Heart left ventricle (tissue), 16 donors: ENCODE data around the gene HOXD10. TPM values are rescaled to one million over a fixed set of nuclear protein-coding genes. Genes with fewer than 3 reads are reported as not detected.

ENCODE experiments used
- ATAC-seq, 4 donors: fragments of 200-7000 bp; cut with Tn5 transposase; one replicate each; pipeline ENCODE4 v1.9.1; 2020 to 2022; ENCODE audit warnings: moderate library complexity in 4 of 4, mild to moderate bottlenecking in 3 of 4, moderate number of reproducible peaks in 1 of 4
- DNase-seq, 5 donors: peaks; one replicate each; pipeline ENCODE4 v3.0.0-alpha.2; 2020
- H3K27ac ChIP-seq, 12 donors: fragments of 200-600 bp; sonication (generic) in 4 of 12; one replicate each; pipeline versions ENCODE4 v1.5.0 to v1.8.0; 2016 to 2022; ENCODE audit warnings: mild to moderate bottlenecking in 2 of 12
- H3K27me3 ChIP-seq, 9 donors: fragments of 200-600 bp; sonication (generic) in 2 of 9; one replicate each; pipeline versions ENCODE4 v1.5.1 to v1.8.0; 2016 to 2022; ENCODE audit warnings: mild to moderate bottlenecking in 3 of 9
- H3K36me3 ChIP-seq, 9 donors: fragments of 200-600 bp; sonication (generic) in 2 of 9; one replicate each; pipeline versions ENCODE4 v1.5.0 to v1.8.0; 2018 to 2022; ENCODE audit warnings: mild to moderate bottlenecking in 2 of 9
- H3K4me1 ChIP-seq, 12 donors: fragments of 200-600 bp; sonication (generic) in 4 of 12; one replicate each; pipeline versions ENCODE4 v1.5.0 to v1.8.0; 2016 to 2022; ENCODE audit warnings: mild to moderate bottlenecking in 3 of 12
- H3K4me3 ChIP-seq, 12 donors: fragments of 200-600 bp; sonication (generic) in 4 of 12; one replicate each; pipeline versions ENCODE4 v1.5.0 to v1.8.0; 2017 to 2022; ENCODE audit warnings: mild to moderate bottlenecking in 9 of 12, moderate library complexity in 4 of 12
- H3K9me3 ChIP-seq, 12 donors: fragments of 200-600 bp; sonication (generic) in 4 of 12; one replicate each; pipeline versions ENCODE4 v1.5.0 to v1.8.0; 2016 to 2022; ENCODE audit warnings: mild to moderate bottlenecking in 1 of 12
- POLR2A ChIP-seq, 2 donors: fragments of 450-650 bp; IDR thresholded peaks; one replicate each; pipeline ENCODE4 v1.6.1; 2017; ENCODE audit warnings: antibody characterized with exemption in 2 of 2, mild to moderate bottlenecking in 2 of 2, moderate library complexity in 2 of 2
- WGBS, 4 donors: extraction: QIAGEN DNeasy Blood & Tissue Kit in 2 of 4; methylation state at CpG; one replicate each; pipeline versions ENCODE4 v1.1.5 to v1.1.7; 2013 to 2018; 5-methylcytosine and 5-hydroxymethylcytosine counted together
- intact Hi-C, 10 donors: fragments of 100-400 bp; cut with DNase I; formaldehyde crosslinking; loops; one replicate each; pipeline versions ENCODE4 v1.11.1 to v1.14.2; 2022
- polyA plus RNA-seq, 2 donors: library from polyadenylated mRNA; stranded (reverse); fragments of 200-250 nt; gene quantifications; one replicate each; pipeline ENCODE4 v1.2.3, GENCODE V29; 2013
- total RNA-seq, 9 donors: library from RNA; depleted of rRNA in 2 of 9; stranded (reverse); fragments of >200 nt in 2 of 9; fragmentation: NEBNext Ultra II Directional in 3 of 9; extraction: Animal tissue kit (Norgen Biotek cat#: 25700) in 3 of 9; gene quantifications; one replicate each; pipeline versions ENCODE4 v1.1.0 to v1.2.4, GENCODE V29; 2016 to 2023
- TF ChIP-seq, protein P1 (sequence below), 12 donors: fragments of 200-600 bp; sonication (generic) in 4 of 12; IDR thresholded peaks; one replicate each; pipeline versions ENCODE4 v1.5.0 to v1.8.0; 2018 to 2022; ENCODE audit warnings: antibody characterized with exemption in 12 of 12, mild to moderate bottlenecking in 5 of 12
- donor health status: ischemic (EF 13 %, LVEDD 7.1; RV severe dilation, severe dysfunction).
- donor health status: healthy with polysubstance abuse.
- donor health status: DM: no; HTN: yes; CAD: no.
- donor health status: DM: no; HTN: no; CAD: no.
- donor health status: ischemic (EF 25% LVEDD 6.9; RV normal size, moderate dysfunction).
- donor health status: ischemic (EF 25% LVEDD 5.7; RV mildly dilated, moderate dysfunction).
- donor health status: healthy.
- donor health status: DM: yes; HTN: yes; CAD: no.
- donor health status: ischemic (EF 35%, LVEDD 5.7; RV mildly dilated, moderate dysfunction).
- donor health status: nonischemic (EF 11% LVEDD 7.7; RV severe dilation, severe dysfunction).
- donor health status: DM: yes; HTN: yes; CAD: no.
- donor health status: PGD.
- donor health status: ischemic (EF 29% LVEDD 5.4; RV normal size, mild dysfunction).
- donor health status: nonischemic (EF 23%, LVEDD 6.1; RV moderate dilation, normal function).

Gene HOXD10
- total and polyA plus RNA-seq, 11 donors, result 0.03 to 0.43 TPM; not detected in 9

DNA sequence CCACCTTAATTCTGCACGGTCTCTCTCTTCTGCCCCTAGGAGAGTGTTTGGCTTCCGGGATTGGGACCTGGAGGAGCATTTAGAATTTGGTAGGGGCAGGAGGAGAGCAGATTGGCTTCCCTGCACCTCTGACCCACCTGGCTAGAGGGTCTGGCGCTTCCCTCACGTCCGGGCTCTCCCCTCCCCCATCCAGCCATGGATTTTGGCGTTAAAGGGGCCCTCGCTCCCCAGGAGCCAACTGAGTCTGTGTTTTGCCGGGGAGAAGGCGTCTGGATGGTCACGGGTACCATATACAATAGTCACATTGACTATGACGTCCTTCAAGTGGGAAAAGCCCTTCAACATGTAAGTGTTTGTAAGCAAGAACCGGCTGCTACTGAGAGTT, 47.1 kb downstream of the HOXD10 start:
- H3K4me1 ChIP-seq, result peaks cover 0 to 28% (median 11%) of the 10 kb centered on the region in 12 donors

DNA sequence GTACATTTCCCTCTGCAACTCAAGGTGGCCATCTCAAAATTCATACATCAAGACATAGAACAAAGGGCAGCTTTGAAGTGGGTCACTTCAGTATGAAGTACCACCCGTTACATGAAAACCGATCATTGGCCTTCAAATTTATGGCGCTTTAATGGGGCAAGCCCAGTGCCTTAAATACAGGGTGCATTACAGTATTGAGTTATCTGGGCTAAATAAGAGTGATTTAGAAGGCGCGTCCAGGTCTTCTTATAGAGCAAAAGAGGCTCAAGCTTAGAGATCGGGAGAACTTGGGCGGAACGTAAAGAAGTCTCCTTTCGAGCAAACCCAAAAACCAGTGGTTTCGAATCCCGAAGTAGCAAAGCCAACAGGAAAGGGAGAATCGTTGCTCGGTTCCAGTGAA, 47.6 kb downstream of the HOXD10 start:
- peaks cover 46 to 100% (median 93%) of the 10 kb centered on the region in 9 donors for H3K27me3 ChIP-seq

More for the DNA sequence above, 47.1 kb downstream of the HOXD10 start:
- DNase-seq (no peak), ATAC-seq (no peak)
- Histone ChIP-seq H3K27me3 (peaks cover 50 to 100% (median 93%) of the 10 kb centered on the region in 9 donors), H3K36me3 (no peaks in the 10 kb centered on the region), H3K9me3 (no peaks in the 10 kb centered on the region), H3K4me3 (no peak overlapping the region), H3K27ac (no peak overlapping the region)
- TF ChIP-seq, protein P1, sequence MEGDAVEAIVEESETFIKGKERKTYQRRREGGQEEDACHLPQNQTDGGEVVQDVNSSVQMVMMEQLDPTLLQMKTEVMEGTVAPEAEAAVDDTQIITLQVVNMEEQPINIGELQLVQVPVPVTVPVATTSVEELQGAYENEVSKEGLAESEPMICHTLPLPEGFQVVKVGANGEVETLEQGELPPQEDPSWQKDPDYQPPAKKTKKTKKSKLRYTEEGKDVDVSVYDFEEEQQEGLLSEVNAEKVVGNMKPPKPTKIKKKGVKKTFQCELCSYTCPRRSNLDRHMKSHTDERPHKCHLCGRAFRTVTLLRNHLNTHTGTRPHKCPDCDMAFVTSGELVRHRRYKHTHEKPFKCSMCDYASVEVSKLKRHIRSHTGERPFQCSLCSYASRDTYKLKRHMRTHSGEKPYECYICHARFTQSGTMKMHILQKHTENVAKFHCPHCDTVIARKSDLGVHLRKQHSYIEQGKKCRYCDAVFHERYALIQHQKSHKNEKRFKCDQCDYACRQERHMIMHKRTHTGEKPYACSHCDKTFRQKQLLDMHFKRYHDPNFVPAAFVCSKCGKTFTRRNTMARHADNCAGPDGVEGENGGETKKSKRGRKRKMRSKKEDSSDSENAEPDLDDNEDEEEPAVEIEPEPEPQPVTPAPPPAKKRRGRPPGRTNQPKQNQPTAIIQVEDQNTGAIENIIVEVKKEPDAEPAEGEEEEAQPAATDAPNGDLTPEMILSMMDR (IDR thresholded peaks at IDR 0.05), result no peak
- TF ChIP-seq POLR2A (IDR thresholded peaks at IDR 0.05), result no peak
- WGBS, 4 donors, result 6 to 37% (median 22%) methylated on average over 12 of the region's 12 CpGs
- intact Hi-C loops, result no loop called here

DNA sequence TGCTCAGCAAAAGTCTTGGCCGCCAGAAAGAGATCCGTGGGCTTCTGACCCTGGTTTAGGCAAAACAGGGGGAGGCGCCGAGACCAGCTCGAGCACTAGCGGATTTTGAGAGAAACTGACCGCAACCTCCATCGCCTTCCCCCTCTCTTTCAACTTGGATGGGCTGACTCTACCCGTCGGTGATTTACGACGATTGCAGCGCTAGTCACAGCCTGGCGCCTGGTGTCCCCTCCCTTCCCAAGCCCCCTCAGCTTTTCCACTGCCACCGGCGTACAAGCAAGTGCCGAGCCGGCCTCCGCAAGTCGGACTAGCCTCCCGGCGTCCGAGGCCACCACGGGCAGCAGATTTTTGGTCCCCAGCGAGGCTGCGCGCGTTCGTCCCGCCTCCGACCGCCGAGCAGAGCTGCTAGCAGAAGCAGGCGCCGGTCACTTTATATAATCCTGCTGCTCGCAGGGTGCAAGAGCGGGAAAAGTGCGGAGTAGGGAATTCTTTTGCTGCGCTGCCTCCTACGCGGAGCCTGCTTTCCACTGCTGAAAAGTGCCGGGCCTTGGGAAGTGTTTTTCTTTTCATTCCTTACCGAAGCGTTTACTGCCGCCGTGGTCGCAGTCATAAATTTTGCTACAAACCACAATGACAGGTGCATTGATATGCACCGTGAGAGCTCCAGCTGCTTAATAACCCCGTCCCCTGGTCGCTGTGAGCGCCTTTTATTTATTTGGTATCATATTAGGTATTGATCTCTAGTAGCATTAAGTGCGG, 48.2 kb downstream of the HOXD10 start:
- H3K4me1 ChIP-seq, result peaks cover 0 to 20% (median 6%) of the 10 kb centered on the region in 12 donors
- WGBS, 4 donors, result 5 to 32% (median 19%) methylated on average over 47 to 52 of the region's 52 CpGs
- H3K27me3 ChIP-seq, result peaks cover 47 to 100% (median 93%) of the 10 kb centered on the region in 9 donors
- H3K27ac ChIP-seq, result no peak overlapping the region
- TF ChIP-seq POLR2A (IDR thresholded peaks at IDR 0.05), result no peak
- TF ChIP-seq, protein P1 (IDR thresholded peaks at IDR 0.05), result no peak
- intact Hi-C loops, result no loop called here
- no peak for ATAC-seq
- no peak overlapping the region for H3K4me3 ChIP-seq
- H3K9me3 ChIP-seq, result no peaks in the 10 kb centered on the region
- no peaks in the 10 kb centered on the region for H3K36me3 ChIP-seq
- DNase-seq, result no peak

More for the DNA sequence above, 47.6 kb downstream of the HOXD10 start:
- no peak for ATAC-seq
- H3K27ac ChIP-seq, result no peak overlapping the region
- no peak for DNase-seq
- intact Hi-C loops, result no loop called here
- no peaks in the 10 kb centered on the region for H3K9me3 ChIP-seq
- H3K4me3 ChIP-seq, result no peak overlapping the region
- no peaks in the 10 kb centered on the region for H3K36me3 ChIP-seq
- H3K4me1 ChIP-seq, result peaks cover 0 to 26% (median 10%) of the 10 kb centered on the region in 12 donors
- WGBS, 4 donors, result 10 to 34% (median 27%) methylated on average over 13 of the region's 13 CpGs
- TF ChIP-seq POLR2A (IDR thresholded peaks at IDR 0.05), result no peak
- TF ChIP-seq, protein P1 (IDR thresholded peaks at IDR 0.05), result no peak

DNA sequence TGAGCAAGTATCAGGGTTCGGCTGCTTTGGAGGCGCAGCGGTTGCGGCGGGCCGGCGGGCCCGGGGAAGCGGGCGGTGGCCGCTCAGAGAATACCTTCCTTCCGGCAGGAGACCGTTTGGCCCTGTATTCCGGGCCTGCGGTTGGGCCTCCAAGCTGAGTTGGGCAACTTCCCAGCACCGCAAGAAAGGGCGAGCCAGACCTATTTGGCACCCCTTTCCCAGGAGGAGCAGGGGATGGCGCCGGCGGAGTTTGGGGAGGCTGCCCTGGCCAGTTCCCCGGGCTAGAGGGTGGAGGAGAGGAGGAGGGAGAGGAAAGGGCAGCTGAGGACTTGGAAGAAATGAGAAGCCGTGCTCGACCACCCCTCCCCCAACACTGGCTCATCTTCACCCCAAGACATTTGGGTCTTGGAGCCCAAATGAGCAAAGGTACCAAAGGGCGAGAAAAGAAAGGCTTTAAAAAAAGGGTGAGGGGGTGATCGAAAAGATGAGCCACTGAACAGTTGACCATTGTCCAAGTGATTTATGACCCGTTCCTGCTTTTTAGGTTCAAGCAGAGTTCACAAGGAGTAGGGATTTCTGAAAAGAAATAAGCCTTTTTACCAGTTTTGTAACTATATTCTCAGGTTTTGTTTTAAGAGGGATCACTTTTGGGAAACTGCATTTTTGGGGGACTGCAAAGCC, 48.9 kb downstream of the HOXD10 start:
- H3K9me3 ChIP-seq, result no peaks in the 10 kb centered on the region
- ATAC-seq, result no peak
- TF ChIP-seq, protein P1 (IDR thresholded peaks at IDR 0.05), result no peak
- TF ChIP-seq POLR2A (IDR thresholded peaks at IDR 0.05), result no peak
- H3K4me3 ChIP-seq, result no peak overlapping the region
- peaks cover 40 to 100% (median 93%) of the 10 kb centered on the region in 9 donors for H3K27me3 ChIP-seq
- H3K4me1 ChIP-seq, result peaks cover 0 to 12% (median 1%) of the 10 kb centered on the region in 12 donors
- H3K36me3 ChIP-seq, result no peaks in the 10 kb centered on the region
- whole genome bisulfite sequencing, 4 donors, result 7 to 32% (median 24%) methylated on average over 26 of the region's 26 CpGs
- H3K27ac ChIP-seq, result no peak overlapping the region
- no peak for DNase-seq
- intact Hi-C loops, result no loop called here
